ENCODE data around the gene WNT9B.

WNT9B gene

DNA sequence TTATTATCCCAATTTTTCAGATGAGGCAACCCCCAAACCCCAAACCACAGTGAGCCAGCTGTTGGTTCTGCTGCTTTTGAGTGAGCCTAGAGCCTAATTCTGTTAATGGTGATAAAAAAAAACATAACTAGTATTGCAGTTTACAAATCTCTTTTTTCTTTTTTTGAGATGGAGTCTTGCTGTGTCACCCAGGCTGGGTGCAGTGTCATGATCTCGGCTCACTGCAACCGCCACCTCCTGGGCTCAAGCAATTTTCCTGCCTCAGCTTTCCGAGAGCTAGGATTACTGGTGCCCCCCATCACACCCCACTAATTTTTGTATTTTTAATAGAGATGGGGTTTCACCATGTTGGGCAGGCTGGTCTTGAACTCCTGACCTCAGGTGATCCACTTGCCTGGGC is 3.1 kb downstream of the WNT9B start:
- no peak for DNase-seq (ENCODE audit: low read depth)

DNA sequence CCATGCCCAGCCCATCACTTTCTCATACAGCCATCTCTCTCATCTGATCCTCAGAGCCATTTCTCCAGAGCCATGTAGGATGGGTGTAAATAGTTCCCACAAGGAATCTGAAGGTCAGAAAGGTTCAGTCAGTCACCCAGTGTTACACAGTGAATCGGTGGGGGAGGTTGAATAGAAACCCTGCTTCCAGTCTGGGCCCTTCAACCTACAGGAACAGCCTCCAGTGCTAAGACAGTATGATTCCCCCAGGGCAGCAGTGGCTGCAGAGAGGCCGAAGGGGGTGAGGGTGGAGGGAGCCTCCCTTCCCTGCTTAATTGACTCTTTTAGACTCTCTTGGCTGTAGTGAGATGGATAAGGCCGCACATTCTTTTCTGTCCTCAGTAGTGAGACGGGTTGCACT is 3.6 kb downstream of the WNT9B start:
- no peak for DNase-seq (ENCODE audit: low read depth)

DNA sequence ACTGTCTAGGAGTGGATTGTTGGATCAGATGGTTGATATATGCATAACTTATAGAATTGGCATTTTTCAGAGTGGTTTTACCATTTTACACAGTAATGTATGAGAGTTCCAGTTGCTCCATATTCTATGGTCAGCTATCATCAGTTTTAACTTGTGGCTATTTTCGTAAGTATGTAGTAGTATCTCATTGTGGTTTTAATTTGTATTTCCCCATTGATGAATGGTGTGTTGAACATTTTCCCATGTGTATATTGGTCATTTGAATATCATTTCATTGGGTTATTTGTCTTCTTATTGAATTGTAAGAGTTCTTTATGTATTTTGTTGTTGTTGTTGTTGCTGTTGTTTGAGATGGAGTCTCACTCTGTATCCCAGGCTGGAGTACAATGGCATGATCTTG is 6.2 kb downstream of the WNT9B start:
- no peak for DNase-seq (ENCODE audit: low read depth)

DNA sequence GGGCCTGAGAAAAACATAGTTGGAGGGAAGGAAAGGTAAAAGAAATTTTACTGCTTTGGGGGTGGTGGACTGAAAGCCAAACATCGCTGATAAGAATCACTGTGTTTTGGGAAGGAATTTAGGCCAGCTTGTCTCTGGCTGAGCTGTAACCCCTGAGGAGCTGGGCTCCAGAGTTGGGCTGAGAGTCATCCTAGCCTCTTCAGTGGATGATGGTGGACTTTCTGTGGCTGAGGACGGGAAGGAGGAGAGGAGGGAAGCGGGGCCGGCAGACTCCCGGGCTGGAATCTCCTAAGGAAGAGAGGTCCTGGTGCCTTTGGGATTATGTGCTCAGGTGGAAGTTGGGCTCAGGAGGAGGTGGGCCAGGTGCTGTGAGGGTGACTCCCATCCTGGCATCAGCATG is 8.6 kb downstream of the WNT9B start:
- DNase-seq (ENCODE audit: low read depth): no peak

DNA sequence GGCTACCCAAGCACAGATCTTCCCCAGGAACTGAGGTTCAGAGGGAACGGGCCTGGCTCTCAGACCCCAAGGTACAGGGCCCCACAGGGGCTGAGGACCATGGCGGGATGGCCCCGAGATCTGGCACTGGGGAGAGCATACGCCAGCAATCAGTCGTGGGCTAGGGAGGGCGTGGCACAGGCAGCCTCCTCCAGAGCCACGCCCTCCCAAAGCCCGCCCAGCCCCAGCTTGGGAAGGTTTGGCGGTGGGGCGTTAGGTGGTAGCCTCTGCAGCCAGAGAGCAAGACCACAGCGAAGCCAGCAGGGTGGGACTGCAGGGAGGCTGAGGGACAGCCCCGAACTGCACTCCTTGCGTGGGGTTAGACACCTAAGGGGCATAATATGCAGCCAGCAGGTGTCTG is 11.6 kb downstream of the WNT9B start:
- no peak for DNase-seq (ENCODE audit: low read depth)

DNA sequence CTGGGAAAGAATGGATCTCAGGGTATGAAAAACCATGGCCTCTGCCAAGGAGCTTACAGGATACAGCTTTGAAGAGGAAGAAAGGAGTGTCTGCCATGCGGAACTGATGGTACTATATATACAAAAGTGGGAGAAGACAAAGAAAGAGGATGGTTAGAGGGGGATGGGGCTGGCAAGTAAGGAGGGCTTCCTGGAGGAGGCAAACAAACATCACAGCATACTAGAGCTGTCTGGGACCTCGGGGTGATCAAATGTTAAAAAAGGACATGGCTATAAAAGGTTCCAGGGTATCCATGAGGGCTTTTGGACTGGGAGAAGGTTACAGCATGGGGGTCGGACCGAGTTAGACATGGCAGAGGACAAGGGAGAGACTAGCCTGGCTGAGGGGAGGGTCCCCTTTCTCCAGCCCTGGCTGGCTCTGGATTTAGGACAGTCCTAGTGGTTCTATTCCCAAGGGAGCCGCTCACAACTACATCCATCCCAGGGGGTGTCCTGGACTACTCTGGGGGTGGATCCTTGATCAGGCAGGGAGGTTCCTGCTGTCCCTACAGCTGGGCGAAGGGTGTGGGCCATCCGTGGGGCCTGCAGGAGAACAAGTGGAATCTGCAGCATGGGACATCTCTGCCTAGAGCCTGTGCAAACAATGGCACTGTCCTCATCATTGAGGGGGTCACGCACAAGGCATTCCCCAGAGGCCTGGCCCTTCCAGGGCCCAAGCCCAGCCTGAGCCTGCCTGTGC is 12.2 kb downstream of the WNT9B start:
- DNase-seq (ENCODE audit: low read depth): no peak

DNA sequence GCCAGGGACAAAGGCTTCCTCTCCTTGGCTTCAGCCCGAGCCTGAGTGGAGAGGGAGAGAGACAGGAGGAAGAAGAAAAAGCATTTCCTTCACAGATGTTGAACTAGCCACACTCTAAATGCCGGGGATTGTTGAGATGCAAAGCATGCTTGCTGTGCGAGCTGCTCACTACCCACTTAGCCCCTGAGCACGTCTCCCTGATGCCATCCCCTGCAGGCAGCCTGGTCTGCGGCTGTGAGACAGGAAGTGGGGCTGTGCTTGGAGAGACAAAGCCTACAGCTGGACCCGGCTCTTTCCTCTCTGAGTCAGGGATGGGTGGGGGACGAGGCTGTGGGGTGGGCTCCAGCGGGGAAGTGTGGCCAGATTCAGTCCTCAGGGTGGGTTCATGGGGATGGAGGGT is 13.7 kb downstream of the WNT9B start:
- peak; percentile 18 for DNase-seq (ENCODE audit: low read depth)

DNA sequence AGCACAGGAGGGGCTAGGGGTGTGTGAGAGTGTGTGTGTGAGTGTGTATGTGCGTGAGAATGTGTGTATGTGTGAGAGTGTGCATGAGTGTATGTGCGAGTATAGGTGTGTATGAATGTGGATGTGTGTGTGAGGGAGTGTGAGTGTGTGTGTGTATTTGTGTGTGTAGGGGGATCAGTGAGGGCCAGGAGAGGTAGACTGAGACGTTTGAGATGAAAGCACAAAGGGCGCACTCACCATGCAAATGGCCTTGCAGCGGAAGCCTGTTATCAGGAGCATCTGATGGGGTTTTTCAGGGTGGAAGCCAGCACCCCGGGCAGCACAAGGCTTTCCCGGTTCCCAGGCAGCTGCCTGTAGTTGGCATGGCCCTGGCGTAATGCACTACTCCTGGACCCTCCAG is 14.9 kb downstream of the WNT9B start:
- no peak for DNase-seq (ENCODE audit: low read depth)

DNA sequence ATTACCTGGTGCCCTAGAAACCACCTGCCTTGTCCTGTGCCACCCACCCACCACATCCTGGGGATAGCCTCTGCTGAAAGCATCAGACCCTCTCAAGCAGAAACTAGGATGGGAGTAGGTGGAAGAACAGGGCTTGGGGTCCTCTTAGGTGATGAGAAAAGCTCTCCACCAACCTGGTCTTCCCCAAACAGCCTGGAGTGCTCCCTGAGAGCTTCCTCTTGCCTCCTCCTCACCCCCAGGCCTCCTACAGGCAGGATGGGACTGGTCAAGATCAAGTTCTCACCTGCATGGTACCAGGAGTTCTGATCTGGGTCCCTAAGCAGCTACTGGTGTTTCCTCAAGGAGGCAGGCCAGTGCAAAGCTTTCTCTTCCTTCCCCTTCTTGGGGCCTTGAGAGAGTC is 15.4 kb downstream of the WNT9B start:
- no peak for DNase-seq (ENCODE audit: low read depth)

DNA sequence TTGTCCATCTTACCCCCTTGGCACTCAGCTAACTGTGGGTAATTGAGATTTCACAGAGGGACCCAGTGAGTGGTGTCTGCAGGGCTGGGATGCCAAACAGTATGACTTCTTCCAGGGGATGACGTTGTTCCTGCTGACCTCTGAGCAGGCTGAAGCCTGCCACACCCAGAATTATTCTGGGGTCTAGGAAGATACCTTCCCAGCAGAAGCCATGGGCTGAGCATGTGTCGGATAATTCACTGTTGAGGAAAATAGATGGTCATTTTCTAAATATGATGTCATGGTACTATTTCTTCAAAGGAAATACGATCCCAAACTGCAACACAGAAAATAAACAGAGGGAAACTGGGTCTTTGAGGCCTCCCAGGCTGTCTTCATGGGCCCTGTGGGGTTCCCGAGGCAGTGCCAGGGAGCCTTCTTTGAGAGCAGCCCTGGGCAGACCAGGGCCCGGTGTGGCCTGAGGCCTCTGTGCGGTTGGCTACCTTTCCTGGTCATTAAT is 17.4 kb downstream of the WNT9B start:
- no peak for DNase-seq (ENCODE audit: low read depth)

DNA sequence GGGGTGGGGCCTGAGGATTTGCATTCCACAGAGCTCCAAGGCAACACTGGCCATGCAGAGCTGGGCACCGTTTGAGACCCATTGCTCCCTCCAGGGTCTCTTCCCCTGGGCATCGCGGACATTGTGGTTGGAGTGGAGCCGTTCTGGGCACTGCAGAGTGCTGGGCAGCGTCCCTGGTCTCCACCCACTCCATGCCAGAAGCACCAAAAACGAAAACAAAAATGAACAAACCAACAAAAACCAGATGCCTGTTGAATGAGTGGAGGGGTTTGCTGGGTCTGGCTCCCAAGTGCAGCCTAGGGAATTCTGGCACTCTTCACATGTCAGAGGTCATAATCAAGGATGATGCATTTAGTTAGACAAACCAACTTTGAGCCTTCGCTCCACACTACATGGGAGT is 17.9 kb downstream of the WNT9B start:
- DNase-seq (ENCODE audit: low read depth): no peak

DNA sequence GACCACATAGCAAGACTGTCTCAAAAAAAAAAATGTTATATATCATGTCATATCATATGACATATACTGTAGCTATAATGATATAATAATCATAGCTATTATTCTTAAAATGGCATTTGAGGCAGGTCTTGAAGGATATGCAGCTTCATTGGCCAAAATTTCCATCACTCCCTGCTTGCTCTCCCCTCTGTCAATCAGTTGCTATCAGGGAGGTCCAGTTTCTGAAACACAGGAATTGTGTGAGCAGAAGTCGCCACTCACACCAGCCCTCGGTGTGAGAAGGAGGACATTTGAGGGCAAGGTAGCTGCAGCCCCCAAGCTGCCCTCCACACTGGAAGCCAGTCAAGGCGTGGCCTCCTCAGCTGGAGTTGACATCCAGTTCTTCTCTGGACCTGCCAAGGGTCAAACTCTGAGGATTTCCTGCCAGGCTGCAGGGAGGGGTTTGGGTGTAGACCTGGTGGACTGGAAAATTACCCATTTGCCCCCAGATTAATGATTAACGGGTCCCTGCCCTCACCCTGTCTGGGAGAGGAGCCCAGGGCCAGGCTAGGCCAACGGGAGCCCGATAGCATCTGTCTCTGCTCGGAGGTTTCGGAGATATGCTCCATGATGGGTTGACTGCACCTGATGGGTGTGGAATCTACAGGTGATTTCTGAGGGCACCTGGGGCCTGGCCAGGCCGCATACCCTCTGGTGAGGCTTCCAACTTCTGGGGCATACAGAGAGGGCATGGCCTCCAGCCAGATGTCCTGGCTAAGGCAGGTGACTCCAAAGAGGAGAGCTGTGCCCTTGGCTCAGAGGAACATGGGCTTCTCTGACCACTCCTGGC is 18.8 kb downstream of the WNT9B start:
- DNase-seq (ENCODE audit: low read depth): no peak

DNA sequence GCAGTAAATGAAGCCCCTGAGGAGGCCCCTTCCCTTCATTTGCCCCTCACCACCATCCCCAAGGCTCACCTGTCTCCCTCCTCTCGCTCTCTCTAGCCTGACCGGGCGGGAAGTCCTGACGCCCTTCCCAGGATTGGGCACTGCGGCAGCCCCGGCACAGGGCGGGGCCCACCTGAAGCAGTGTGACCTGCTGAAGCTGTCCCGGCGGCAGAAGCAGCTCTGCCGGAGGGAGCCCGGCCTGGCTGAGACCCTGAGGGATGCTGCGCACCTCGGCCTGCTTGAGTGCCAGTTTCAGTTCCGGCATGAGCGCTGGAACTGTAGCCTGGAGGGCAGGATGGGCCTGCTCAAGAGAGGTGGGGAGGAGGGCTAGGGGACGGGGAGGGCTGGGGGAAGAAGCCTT is 21.0 kb downstream of the WNT9B start:
- no peak for DNase-seq (ENCODE audit: low read depth)

DNA sequence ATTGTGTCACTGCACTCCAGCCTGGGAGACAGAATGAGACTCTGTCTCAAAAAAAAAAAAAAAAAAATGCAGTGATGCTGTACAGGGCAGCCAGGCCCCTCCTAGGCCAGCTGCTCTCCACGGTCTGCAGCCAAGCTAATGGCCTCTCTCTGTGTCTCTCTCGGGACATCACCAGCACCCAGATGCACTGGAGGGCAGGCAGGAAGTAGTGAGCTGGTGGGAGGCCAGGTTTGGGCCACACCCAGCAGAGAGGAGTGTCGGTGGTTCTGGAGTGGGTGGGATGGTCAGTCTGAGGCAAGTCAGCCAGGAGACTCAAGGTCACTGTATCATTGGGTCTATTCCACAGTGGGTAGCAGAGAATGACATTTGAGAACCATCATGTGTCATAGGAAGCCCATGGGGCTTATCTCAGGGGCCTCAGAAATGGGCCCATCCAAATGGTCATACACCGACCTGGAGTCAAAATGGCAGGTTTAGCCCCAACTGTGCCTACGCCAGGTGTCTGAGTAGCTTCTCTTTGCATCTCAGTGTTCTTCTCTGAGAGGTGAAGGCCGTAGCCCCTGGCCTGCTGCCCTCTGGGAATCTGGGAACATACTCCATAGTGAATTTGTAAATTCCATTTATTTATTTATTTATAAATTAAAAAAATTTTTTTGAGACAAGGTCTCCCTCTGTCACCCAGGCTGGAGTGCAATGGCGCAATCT is 22.7 kb downstream of the WNT9B start:
- DNase-seq (ENCODE audit: low read depth): no peak

DNA sequence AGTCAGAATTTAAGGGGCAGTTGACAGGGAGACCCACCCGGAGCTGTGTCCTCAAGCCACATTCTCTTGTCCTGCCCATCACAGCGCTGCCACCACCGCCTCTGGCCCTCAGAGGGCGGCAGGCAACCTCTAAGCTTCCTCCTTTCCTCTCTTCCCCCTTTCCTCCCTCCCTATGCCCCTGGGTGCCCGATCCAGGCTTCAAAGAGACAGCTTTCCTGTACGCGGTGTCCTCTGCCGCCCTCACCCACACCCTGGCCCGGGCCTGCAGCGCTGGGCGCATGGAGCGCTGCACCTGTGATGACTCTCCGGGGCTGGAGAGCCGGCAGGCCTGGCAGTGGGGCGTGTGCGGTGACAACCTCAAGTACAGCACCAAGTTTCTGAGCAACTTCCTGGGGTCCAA is 23.5 kb downstream of the WNT9B start:
- no peak for DNase-seq (ENCODE audit: low read depth)

DNA sequence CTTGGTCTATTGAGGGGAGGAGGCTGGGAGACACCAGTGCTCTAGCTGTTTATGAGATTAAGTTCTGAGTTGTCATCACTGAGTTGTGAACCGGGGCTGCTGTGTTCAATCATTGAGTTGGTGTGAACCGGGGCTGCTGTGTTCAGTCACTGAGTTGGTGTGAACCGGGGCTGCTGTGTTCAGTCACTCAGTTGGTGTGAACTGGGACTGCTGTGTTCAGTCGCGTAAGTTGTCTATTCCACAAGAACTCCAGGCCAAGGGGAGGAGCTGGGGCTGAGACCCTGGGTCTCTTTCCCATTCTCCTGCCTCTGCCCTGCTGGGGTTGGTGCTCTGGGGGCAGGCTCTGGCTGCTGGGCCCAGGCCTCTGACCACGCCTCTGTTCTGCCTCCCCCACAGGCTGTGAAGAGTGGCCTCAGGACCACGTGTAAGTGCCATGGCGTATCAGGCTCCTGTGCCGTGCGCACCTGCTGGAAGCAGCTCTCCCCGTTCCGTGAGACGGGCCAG is 24.5 kb downstream of the WNT9B start:
- no peak for DNase-seq (ENCODE audit: low read depth)

DNA sequence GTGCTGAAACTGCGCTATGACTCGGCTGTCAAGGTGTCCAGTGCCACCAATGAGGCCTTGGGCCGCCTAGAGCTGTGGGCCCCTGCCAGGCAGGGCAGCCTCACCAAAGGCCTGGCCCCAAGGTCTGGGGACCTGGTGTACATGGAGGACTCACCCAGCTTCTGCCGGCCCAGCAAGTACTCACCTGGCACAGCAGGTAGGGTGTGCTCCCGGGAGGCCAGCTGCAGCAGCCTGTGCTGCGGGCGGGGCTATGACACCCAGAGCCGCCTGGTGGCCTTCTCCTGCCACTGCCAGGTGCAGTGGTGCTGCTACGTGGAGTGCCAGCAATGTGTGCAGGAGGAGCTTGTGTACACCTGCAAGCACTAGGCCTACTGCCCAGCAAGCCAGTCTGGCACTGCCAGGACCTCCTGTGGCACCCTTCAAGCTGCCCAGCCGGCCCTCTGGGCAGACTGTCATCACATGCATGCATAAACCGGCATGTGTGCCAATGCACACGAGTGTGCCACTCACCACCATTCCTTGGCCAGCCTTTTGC is 25.0 kb downstream of the WNT9B start:
- no peak for DNase-seq (ENCODE audit: low read depth)

DNA sequence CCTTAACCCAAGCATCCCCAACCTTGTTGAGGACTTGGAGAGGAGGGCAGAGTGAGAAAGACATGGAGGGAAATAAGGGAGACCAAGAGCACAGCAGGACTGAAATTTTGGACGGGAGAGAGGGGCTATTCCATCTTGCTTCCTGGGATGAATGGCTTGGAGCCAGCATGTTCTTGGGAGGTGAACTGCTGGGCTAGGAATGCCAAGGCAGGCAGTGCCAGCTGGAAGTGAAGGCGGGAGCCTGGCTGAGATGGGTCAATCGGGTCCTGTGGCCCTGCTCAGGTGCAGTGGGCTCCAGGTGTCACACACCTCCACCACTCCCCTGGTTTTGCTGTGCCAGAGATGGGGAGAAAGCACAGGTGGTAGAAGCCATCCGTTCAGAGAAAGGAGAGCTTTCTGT is 25.5 kb downstream of the WNT9B start:
- DNase-seq (ENCODE audit: low read depth): no peak

DNA sequence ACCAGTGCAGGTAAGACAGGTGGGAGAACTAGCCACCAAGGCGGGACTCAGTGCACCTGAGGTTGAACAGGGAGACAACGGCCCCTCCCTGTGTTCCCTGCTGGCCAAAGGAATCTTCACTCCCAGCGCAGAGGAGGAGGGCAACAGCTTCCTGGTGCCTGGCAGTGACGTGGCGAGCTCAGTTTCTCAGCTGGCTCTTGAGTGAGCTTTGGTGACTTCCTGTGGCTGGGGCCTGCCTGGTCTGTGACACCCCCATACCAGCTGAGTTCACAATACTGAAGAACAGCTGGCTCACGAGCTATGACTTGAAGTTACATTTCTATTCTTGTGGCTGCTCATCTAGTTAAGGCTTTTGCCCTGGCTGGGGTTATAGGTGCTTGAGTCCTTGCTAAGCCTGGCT is 26.1 kb downstream of the WNT9B start:
- no peak for DNase-seq (ENCODE audit: low read depth)

DNA sequence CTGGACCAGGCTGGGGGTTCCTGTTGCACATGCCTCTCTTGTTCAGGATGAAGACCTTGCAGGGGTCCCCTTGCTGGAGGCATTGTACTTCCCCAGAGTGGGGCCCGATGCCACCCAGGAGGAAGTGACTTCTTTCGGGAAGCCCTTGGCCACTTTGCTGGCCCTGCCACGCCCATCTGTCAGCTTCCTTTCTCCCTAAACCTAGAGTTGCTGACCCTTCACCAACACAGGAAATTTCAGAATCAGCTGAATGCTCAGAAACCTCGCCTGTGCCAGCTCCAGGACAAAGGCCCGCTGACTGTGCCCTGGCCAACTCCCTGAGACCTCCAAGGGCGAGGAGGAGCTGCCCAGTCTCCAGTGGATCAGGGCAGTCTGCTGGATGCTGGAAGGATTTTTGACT is 26.7 kb downstream of the WNT9B start:
- no peak for DNase-seq (ENCODE audit: low read depth)

DNA sequence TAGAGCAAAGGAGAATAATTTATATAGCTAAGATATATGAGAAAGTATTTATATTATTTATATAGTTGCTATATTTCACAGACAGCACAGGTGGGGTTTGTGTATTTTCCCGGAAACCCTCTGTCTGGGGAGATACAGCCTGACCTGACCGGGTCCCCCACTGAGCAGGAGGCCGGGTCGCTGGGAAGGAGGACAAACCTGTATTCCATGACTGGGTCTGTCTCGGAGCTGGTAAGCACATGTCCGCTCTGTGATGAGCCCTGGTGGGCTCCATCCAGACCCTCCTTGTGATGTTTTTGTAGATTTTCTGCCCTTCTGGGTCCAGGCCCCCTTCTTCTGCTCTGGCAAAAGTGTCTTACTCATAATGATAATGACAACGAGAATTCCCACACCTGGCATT is 27.7 kb downstream of the WNT9B start:
- no peak for DNase-seq (ENCODE audit: low read depth)

DNA sequence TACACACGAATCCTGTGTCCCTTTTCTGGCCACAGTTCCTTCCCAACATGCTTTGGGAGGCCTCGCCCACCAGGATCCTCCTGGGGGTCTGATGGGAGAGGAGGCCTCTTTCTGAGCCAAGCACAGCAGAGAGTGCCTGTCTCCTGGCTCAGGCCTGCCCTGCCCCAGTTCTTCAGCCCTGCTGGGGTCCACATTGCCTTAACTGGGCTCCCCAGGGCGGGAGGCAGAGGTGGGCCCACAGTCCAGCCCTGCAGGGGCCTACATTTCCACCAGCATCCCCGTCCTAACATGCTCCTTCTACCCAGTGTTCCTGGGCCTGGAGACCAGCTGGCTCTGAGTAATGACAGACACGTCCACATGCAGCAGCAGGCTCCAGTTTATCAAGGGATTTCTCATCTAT is 29.6 kb downstream of the WNT9B start:
- DNase-seq (ENCODE audit: low read depth): no peak

DNA sequence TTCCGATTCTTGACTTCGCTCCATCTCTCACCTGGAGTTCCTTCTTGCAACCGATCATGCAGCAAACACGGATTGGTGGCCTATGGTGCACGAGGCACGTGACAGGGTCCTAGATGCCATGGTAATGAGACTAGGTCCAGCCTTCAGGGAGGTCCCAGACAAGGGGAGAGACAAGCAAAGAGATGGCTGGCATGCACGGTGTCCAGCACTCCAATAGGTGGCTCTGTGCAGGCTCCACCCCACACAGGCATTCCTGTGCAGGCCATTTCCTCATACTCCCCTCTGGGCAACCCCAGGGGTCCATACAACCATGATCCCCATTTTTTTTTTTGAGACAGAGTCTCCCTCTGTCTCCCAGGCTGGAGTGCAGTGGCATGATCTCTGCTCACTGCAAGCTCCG is 31.3 kb downstream of the WNT9B start:
- DNase-seq (ENCODE audit: low read depth): no peak

Measured in GM04503 (cell line).